PC-3 (cell line): ENCODE results near the gene ENO1. TPM values are rescaled to one million over a fixed set of nuclear protein-coding genes. Genes with fewer than 3 reads are reported as not detected.

Source experiments
- ATAC-seq: fragments of 200-7000 bp; cut with Tn5 transposase; 2 replicates; pipeline ENCODE4 v1.9.1; 2020; ENCODE audit warnings: mild to moderate bottlenecking, moderate library complexity
- BruUV-seq: library from RNA; stranded (reverse); fragments of 400-500 nt; replicated peaks from 2 replicates; lab custom pipeline; 2021; lab: Mats Ljungman, UMichigan
- CTCF ChIA-PET: fragments of 300-600 bp; sonication (Branson Sonifier 250); formaldehyde crosslinking; loops from one replicate; lab custom pipeline; 2022; ENCODE audit warnings: antibody characterized with exemption; lab: Charles Lee
- POLR2A ChIA-PET: fragments of 300-600 bp; sonication (Branson Sonifier 250); formaldehyde crosslinking; loops from one replicate; lab custom pipeline; 2022; ENCODE audit warnings: antibody characterized with exemption; ENCODE audit not compliant: unreplicated experiment; lab: Charles Lee
- DNase-seq: peaks from one replicate; pipeline ENCODE4 v3.0.0-alpha.2; 2015
- H2AFZ ChIP-seq: fragments of 300-600 bp; sonication (generic); 2 replicates; pipeline ENCODE4 v1.6.0; 2016; ENCODE audit warnings: antibody characterized with exemption, low read length
- H3F3A ChIP-seq: fragments of 300-600 bp; sonication (generic); one replicate; pipeline ENCODE4 v1.6.0; 2017; ENCODE audit warnings: antibody characterized with exemption, low read length, control low read depth, mild to moderate bottlenecking; ENCODE audit not compliant: unreplicated experiment
- H3K27ac ChIP-seq: fragments of 300-600 bp; sonication (generic); 2 replicates; pipeline ENCODE4 v1.5.1; 2016; ENCODE audit warnings: mild to moderate bottlenecking, low read length
- H3K27me3 ChIP-seq: fragments of 300-600 bp; sonication (generic); 2 replicates; pipeline ENCODE4 v1.6.1; 2016; ENCODE audit warnings: low read length, mixed read lengths
- H3K36me3 ChIP-seq: fragments of 300-600 bp; sonication (generic); 2 replicates; pipeline ENCODE4 v1.6.1; 2016; ENCODE audit warnings: low read depth, mixed run types, low read length, mixed read lengths
- H3K4me1 ChIP-seq: fragments of 300-600 bp; sonication (generic); 2 replicates; pipeline ENCODE4 v1.5.1; 2016; ENCODE audit warnings: low read length; ENCODE audit not compliant: insufficient read depth
- H3K4me2 ChIP-seq: fragments of 300-600 bp; sonication (generic); 2 replicates; pipeline ENCODE4 v1.6.0; 2016; ENCODE audit warnings: low read length
- H3K4me3 ChIP-seq: fragments of 300-600 bp; sonication (generic); 2 replicates; pipeline ENCODE4 v1.5.1; 2016; ENCODE audit warnings: mild to moderate bottlenecking, low read length, mixed read lengths
- H3K79me2 ChIP-seq: fragments of 300-600 bp; sonication (generic); 2 replicates; pipeline ENCODE4 v1.6.1; 2017; ENCODE audit warnings: low read length, mixed read lengths
- H3K9ac ChIP-seq: fragments of 300-600 bp; sonication (generic); 2 replicates; pipeline ENCODE4 v1.6.0; 2016; ENCODE audit warnings: mild to moderate bottlenecking, low read length
- H3K9me2 ChIP-seq: fragments of 300-600 bp; sonication (generic); replicated peaks from 2 replicates; pipeline ENCODE4 v1.6.1; 2016; ENCODE audit warnings: mixed run types, low read length, mixed read lengths
- H3K9me3 ChIP-seq: fragments of 300-600 bp; sonication (generic); 2 replicates; pipeline ENCODE4 v1.6.1; 2016; ENCODE audit warnings: low read length, mixed read lengths
- H4K20me1 ChIP-seq: fragments of 300-600 bp; sonication (generic); 2 replicates; pipeline ENCODE4 v1.6.1; 2016; ENCODE audit warnings: low read length, mixed read lengths
- EZH2 ChIP-seq: fragments of 300-600 bp; sonication (generic); IDR thresholded peaks from one replicate; pipeline ENCODE4 v1.6.1; 2017; ENCODE audit warnings: antibody characterized with exemption, mild to moderate bottlenecking, low read length; ENCODE audit not compliant: unreplicated experiment
- EZH2phosphoT487 ChIP-seq: fragments of 300-600 bp; sonication (generic); IDR thresholded peaks from 2 replicates; pipeline ENCODE4 v1.6.1; 2018; ENCODE audit warnings: mild to moderate bottlenecking, antibody characterized with exemption, low read length, borderline replicate concordance
- intact Hi-C: fragments of 100-400 bp; cut with micrococcal nuclease; formaldehyde crosslinking; loops from 2 replicates; pipeline ENCODE4 v1.9.0; 2023
- total RNA-seq: library from RNA; depleted of rRNA; stranded (reverse); fragments of >200 nt; gene quantifications from 2 replicates; pipeline ENCODE4 v1.2.3, GENCODE V29; 2014
- TF ChIP-seq, protein P1 (sequence below): fragments of 300-600 bp; sonication (generic); conservative IDR thresholded peaks from 2 replicates; pipeline ENCODE4 v1.5.1; 2017; ENCODE audit warnings: antibody characterized with exemption, low read depth, mild to moderate bottlenecking, low read length

ENO1 gene
- total RNA-seq, 1 experiment from 2014 or later: 3,712 TPM

DNA sequence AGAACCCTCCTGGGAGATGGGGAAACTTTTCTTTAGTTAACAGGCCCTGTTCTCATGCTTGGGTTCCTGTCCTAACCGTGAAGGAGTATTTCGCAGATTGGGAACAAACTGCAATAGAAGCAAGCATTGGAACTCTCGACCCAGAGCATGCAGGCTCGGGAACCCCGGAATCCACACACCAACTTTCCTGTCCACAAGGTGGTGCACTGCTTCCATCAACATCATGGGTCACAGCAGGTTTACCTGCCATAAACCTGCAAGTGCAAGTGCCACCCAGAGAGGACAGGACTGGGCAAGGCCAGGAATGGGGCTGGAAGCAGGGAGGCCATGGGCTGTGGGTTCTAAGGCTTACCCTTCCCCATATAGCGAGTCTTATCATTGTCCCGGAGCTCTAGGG lies 6.9 kb downstream of the ENO1 start:
- H4K20me1 ChIP-seq: peaks cover 90% of the 10 kb centered on the region
- no peak overlapping the region for H2AFZ ChIP-seq
- H3K9me3 ChIP-seq: no peaks in the 10 kb centered on the region
- H3K27me3 ChIP-seq: no peaks in the 10 kb centered on the region
- no peak overlapping the region for H3K9ac ChIP-seq
- BruUV-seq: no TSS peak
- H3K4me3 ChIP-seq: peak overlapping the region; percentile 66; the same call in 1 of the 2 replicates
- H3K9me2 ChIP-seq: no peaks in the 10 kb centered on the region
- peaks cover 95% of the 10 kb centered on the region for H3K79me2 ChIP-seq
- TF ChIP-seq EZH2: no peak
- no peak for TF ChIP-seq EZH2phosphoT487
- TF ChIP-seq, protein P1, sequence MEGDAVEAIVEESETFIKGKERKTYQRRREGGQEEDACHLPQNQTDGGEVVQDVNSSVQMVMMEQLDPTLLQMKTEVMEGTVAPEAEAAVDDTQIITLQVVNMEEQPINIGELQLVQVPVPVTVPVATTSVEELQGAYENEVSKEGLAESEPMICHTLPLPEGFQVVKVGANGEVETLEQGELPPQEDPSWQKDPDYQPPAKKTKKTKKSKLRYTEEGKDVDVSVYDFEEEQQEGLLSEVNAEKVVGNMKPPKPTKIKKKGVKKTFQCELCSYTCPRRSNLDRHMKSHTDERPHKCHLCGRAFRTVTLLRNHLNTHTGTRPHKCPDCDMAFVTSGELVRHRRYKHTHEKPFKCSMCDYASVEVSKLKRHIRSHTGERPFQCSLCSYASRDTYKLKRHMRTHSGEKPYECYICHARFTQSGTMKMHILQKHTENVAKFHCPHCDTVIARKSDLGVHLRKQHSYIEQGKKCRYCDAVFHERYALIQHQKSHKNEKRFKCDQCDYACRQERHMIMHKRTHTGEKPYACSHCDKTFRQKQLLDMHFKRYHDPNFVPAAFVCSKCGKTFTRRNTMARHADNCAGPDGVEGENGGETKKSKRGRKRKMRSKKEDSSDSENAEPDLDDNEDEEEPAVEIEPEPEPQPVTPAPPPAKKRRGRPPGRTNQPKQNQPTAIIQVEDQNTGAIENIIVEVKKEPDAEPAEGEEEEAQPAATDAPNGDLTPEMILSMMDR: peak; percentile 75
- H3F3A ChIP-seq: peaks cover 68% of the 10 kb centered on the region
- H3K4me2 ChIP-seq: peak overlapping the region; percentile 84
- CTCF ChIA-PET: interaction anchor here (0.9 kb wide), 2 partner anchors 8 to 133 kb away, joined by 3 to 6 read pairs; no protein-coding TSS in a partner anchor
- POLR2A ChIA-PET: no interaction called here
- H3K4me1 ChIP-seq: peaks cover 55% of the 10 kb centered on the region
- intact Hi-C loops: loop anchor here (5.0 kb wide), 1 partner anchor 116 kb away; no protein-coding TSS in a partner anchor
- peaks cover 89% of the 10 kb centered on the region for H3K36me3 ChIP-seq
- DNase-seq (peak; percentile 54), ATAC-seq (0 out of 2 replicates have a peak, but pooled peaks have one; percentile 5)
- peak overlapping the region; percentile 97 for H3K27ac ChIP-seq

DNA sequence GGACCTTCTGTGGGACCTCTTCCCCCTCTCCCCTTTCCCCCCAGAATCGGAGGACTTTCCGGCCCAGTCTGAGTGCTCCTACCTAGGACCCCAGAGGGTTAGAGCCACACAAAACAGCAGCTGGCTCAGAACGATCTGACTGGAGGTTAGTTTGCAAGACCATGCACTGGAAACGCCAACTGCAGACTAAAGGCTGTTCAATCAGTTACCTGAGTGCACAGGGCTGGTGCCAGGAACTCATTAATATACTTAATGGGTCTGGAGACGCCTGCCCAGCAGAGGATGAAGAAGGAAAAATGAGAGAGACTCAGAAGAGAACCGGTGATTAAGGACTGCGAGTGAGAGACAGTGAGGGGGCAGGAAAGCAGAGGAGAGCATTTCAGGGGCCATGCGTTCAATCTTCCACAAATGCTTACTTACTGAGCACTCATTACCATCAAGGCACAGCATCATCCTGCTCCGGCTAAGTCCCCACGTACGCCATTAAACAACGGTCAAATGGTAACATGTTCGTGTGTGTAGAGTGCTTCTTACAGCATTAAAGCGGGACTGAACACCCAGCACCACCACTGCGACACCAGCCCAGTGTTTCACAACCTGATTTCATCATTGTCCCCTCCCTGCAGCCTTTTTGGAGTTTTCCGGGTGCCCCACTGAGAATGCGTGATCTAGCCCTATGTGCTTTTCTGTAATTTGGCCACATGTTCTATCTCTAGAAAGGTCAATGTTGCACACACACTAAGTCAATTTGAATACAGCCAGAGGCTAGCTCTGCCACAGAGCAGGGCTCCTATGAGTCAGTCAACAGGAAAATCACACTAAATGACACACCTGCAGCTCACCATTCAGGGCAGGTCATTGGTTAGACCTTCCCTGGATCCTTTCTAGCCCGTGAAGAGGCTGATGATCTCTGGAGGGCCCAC lies 7.6 kb downstream of the ENO1 start:
- peaks cover 92% of the 10 kb centered on the region for H3K79me2 ChIP-seq
- H3K4me1 ChIP-seq: peaks cover 55% of the 10 kb centered on the region
- H3K9me2 ChIP-seq: no peaks in the 10 kb centered on the region
- no TSS peak for BruUV-seq
- peak; percentile 75 for DNase-seq
- intact Hi-C loops: loop anchor here (5.0 kb wide), 1 partner anchor 116 kb away; no protein-coding TSS in a partner anchor
- H2AFZ ChIP-seq: no peak overlapping the region
- CTCF ChIA-PET: interaction anchor here (0.6 to 0.9 kb wide), 2 partner anchors 12 to 134 kb away, joined by 3 to 6 read pairs; no protein-coding TSS in a partner anchor
- ATAC-seq: peak; percentile 36
- H3F3A ChIP-seq: peaks cover 65% of the 10 kb centered on the region
- no peak overlapping the region for H3K4me3 ChIP-seq
- POLR2A ChIA-PET: no interaction called here
- no peak overlapping the region for H3K9ac ChIP-seq
- no peaks in the 10 kb centered on the region for H3K27me3 ChIP-seq
- peaks cover 87% of the 10 kb centered on the region for H4K20me1 ChIP-seq
- peaks cover 87% of the 10 kb centered on the region for H3K36me3 ChIP-seq
- H3K9me3 ChIP-seq: no peaks in the 10 kb centered on the region
- H3K27ac ChIP-seq: peak overlapping the region; percentile 97
- TF ChIP-seq EZH2phosphoT487 (no peak), EZH2 (no peak)
- TF ChIP-seq, protein P1: no peak
- H3K4me2 ChIP-seq: peak overlapping the region; percentile 84
